WERI-Rb-1 (cell line): ENCODE results near the gene SLC35B2.

ENCODE experiments used
- DNase-seq: peaks from one replicate; pipeline ENCODE4 v3.0.0-alpha.2; 2020
- H3K27ac ChIP-seq: fragments of 250-450 bp; sonication (Bioruptor Pico); 2 replicates; pipeline ENCODE4 v1.5.1; 2020; ENCODE audit warnings: mild to moderate bottlenecking, moderate library complexity
- H3K27me3 ChIP-seq: fragments of 250-450 bp; sonication (Bioruptor Pico); 2 replicates; pipeline ENCODE4 v1.5.1; 2021; ENCODE audit warnings: mild to moderate bottlenecking, low read depth, moderate library complexity; ENCODE audit not compliant: insufficient read depth, severe bottlenecking
- H3K36me3 ChIP-seq: fragments of 250-450 bp; sonication (Bioruptor Pico); 2 replicates; pipeline ENCODE4 v1.5.1; 2020; ENCODE audit warnings: mild to moderate bottlenecking, moderate library complexity
- H3K4me3 ChIP-seq: 2 replicates; pipeline ENCODE4 v1.5.1; 2011; ENCODE audit warnings: low read depth, mild to moderate bottlenecking, control low read depth, low read length
- H3K9me3 ChIP-seq: fragments of 250-450 bp; sonication (Bioruptor Pico); 2 replicates; pipeline ENCODE4 v1.5.1; 2021; ENCODE audit warnings: mild to moderate bottlenecking, moderate library complexity; ENCODE audit not compliant: severe bottlenecking
- TF ChIP-seq, protein P1 (sequence below): IDR thresholded peaks from 2 replicates; pipeline ENCODE4 v1.5.1; 2011; ENCODE audit warnings: low read depth, mild to moderate bottlenecking, control low read depth, inconsistent platforms, low read length

SLC35B2 gene

DNA sequence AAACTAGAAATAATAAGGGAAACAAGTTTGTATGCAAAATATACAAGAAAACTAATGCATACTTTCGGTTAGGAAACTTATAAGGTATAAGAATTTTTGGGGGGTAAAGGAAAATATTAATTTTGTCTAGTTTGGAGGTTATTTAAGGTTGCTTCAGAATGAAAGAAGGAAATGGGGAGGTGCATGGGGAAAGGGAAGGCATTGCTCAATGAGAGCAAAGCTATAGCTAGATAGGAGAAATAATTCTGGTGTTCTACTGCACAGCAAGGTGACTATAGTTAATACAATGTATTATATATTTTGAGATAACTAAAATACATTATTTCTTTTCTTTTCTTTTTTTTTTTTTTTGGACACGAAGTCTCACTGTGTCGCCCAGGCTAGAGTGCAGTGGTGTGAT, 46.0 kb downstream of the SLC35B2 start:
- no peaks in the 10 kb centered on the region for H3K36me3 ChIP-seq
- no peaks in the 10 kb centered on the region for H3K27me3 ChIP-seq
- no peak overlapping the region for H3K27ac ChIP-seq
- DNase-seq, result no peak
- TF ChIP-seq, protein P1, sequence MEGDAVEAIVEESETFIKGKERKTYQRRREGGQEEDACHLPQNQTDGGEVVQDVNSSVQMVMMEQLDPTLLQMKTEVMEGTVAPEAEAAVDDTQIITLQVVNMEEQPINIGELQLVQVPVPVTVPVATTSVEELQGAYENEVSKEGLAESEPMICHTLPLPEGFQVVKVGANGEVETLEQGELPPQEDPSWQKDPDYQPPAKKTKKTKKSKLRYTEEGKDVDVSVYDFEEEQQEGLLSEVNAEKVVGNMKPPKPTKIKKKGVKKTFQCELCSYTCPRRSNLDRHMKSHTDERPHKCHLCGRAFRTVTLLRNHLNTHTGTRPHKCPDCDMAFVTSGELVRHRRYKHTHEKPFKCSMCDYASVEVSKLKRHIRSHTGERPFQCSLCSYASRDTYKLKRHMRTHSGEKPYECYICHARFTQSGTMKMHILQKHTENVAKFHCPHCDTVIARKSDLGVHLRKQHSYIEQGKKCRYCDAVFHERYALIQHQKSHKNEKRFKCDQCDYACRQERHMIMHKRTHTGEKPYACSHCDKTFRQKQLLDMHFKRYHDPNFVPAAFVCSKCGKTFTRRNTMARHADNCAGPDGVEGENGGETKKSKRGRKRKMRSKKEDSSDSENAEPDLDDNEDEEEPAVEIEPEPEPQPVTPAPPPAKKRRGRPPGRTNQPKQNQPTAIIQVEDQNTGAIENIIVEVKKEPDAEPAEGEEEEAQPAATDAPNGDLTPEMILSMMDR, result no peak
- H3K4me3 ChIP-seq, result no peak overlapping the region
- no peaks in the 10 kb centered on the region for H3K9me3 ChIP-seq

DNA sequence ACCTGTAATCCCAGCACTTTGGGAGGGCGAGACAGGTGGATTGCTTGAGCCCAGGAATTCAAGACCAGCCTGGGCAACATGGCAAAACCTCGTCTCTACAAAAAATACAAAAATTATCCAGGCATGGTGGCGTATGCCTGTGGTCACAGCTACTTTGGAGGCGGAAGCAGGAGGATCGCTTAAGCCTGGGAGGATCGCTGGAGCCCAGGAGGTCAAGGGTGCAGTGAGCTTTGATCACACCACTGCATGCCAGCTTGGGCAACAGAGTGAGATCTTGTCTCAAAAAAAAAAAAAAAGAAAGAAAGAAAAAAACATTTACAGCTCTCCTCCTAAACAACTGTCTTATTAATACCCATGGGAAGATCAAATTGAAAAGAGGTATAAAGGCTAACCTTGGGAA, 49.4 kb downstream of the SLC35B2 start:
- H3K27ac ChIP-seq, result no peak overlapping the region
- no peaks in the 10 kb centered on the region for H3K36me3 ChIP-seq
- no peaks in the 10 kb centered on the region for H3K27me3 ChIP-seq
- H3K9me3 ChIP-seq, result no peaks in the 10 kb centered on the region
- H3K4me3 ChIP-seq, result no peak overlapping the region
- TF ChIP-seq, protein P1, result no peak
- DNase-seq, result no peak
